NCI-H1105 treated with DMSO at 0.1 percent for 48 hours (cell line): ENCODE data around the gene GBF1.
"Not testable (repeated sequence)": the region's sequence is repeated elsewhere in the genome, so short reads cannot be mapped to it uniquely, and the experiment has no call there.

Experiments
- DNase-seq: peaks from one replicate; lab custom pipeline; 2025; lab: John Stamatoyannopoulos, UW

GBF1 gene

DNA sequence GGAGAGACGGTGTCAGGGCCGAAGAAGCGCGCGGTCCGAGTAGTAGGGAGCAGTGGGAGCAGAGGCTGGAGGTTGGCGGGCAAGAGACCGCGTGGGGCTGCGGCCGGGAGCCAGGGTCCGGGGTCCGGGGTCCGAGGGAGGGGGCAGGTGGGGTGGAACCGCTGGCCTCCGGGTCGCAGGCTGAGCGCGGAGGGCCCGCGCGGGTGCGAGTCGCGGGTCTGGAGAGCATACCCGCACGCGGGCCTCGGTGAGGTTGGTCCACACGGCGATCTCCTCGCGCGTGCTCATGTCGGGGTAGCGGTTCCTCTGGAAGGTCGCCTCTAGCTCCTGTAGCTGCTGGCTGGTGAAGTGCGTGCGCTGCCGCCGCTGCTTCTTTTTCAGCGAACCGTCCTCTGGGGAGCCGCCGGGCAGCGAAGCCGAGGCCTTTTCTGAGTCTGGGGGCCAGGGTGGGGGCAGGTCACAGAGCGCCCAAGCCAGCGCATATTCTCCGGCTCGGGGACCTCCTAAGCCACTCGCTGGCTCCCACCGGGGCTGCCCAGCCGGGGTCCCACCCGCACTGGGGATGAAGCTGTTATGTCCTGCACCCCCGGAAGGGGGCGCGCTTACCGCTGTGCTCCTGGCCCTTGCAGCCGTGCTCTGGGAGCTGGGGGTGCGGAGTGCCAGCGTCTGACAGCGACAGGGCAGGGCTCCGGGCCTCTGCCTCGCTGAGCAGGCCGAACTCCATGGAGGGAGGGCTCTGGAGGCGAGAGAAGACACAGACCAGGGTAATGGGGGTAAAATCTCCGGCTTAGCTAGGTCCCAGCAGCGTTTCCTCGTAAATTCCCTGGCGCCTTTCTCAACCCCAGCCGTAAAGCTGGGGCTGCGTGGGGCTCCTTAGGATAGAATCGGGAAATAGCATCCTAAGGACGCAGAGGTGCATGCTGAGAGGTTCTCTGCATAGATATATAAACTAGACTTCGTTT is 13.7 kb upstream of the GBF1 start:
- peak; percentile 20 for DNase-seq

DNA sequence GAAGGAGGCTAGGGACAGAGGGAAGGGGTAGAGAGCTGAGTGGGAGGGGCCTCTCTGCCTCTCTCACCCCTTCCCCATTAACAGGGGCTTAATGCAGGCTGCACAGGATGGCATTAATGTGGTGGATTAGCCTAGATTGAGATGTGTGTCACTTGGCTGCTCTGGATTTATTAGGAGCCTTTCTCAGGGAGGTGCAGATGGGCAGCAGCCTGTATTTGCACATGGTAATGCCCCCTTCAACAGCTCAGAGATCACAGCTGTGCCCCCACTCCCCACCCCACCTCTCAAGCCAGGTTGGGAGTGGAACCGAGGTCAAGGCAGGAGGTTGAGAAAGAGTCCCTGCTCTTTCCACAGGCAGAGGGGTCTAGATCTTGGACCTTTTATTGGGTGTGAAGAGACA is 11.3 kb upstream of the GBF1 start:
- no peak for DNase-seq

DNA sequence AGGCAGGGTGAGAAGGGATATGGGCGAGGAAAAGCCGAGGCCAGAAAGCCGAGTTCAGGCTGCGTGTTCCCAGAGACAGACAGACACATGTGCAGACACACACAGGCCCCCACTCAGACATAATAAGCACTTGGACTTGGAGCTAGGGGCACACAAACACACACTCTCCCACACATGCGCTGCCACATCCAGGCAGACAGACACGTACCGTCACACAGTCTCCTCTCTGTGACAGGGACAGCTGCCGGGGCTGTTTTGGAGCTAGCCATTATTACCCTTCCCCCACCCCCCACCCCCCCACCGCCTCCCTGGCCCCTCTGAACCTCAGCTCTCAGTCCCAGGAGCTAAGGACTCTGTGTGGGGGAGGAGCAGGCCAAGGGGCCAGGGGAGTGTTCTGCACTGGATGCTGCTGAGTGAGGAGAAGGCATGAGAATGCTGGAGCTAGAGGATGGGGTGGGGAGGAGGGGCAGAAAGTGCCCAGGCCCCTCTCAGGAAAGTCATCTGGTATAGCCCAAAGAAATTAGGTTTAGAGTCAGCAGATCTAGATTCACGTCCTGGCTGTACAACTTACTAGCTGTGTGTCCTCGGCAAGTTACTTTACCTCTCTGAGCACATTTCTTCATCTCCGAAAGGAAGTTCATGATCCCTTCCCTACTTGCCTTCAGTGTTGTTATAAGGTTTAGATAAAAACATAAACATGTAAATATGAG is 10.3 kb upstream of the GBF1 start:
- DNase-seq, result no peak

DNA sequence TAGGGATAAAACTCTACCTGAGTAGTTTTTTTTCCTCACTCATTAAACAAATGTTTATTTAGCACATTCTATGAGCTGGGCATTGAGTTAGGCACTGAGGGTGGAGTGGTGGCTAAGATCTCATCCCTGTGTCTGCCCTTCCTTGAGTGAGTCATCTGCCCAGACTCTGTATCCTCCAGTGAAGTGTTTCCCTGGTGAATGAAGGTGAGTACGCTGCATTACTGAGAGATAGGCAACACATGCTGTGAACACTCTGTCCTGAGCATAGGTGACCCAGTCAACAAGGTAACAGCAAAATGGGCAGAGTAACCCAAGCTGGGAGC is 9.8 kb upstream of the GBF1 start:
- DNase-seq, result no peak

DNA sequence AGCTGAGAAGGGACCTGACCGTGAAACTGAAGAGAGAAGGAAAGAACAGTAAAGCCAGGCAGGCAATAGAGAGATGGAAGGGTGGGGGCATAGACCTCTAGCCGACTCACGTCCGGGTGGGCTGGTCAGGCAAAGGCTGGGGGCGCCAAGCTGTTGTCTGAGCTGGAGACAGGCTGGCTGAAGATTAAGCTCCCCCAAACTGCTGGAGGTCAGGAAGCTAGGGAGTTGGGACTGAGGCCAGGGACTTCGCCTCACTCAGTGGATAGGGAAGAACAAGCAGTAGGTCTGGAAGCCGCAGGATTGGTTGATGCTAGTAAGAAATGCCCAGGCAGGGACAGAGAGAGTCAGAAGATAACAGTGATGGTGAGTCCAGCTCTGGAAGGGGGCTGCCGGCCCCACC is 9.3 kb upstream of the GBF1 start:
- no peak for DNase-seq

DNA sequence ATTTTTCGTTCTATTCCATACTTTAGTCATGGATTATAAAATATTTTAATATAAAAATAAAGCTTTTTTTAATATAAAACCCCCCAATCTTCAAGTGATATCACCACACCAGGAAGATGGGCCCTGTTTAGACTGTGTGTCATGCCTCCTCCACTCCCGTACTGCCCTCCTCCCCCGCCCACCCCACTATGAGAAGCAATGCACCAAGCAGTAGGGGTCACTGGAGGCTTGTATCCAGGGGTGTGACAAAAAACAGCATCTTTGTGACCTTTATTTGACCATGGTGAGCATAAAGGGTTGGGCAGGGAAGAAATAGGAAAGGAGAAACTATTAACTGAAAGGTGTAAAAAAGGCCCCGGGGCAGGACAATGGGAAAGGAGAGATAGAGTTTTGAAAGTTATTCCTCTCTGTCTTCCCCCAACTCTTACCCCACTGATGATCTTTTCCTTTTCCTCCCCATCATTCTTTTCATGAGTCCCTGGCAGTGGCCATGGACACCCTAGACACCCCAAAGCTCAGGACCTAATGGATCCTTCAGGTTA is 7.5 kb upstream of the GBF1 start:
- DNase-seq, result no peak

DNA sequence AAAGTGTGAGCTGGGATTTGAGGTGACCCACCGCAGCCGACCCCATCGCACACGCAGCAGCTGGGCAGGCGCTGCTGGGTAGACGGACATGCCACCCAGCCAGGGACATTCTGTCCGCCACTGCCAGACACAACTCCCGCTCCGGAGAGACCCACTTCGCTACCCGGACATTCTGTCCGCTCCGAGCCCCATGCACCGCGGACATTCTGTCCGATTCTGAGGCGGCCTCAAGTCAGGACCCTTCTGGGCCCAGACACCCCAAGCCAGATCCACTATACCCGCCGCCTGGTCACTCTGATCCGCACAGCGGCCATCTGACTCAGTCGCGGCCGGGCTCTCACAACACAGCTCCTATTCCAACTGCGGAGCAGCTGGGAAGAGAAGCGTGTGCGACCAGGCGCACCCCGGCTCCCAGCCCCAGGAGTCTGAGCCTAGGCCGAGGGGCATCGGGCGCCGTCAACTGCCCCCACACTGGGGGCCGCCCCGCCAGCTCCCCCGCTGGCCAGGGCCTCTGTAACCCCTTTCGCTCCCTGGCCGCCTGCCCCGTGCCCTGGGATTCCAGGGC is 4.8 kb upstream of the GBF1 start:
- no peak for DNase-seq

DNA sequence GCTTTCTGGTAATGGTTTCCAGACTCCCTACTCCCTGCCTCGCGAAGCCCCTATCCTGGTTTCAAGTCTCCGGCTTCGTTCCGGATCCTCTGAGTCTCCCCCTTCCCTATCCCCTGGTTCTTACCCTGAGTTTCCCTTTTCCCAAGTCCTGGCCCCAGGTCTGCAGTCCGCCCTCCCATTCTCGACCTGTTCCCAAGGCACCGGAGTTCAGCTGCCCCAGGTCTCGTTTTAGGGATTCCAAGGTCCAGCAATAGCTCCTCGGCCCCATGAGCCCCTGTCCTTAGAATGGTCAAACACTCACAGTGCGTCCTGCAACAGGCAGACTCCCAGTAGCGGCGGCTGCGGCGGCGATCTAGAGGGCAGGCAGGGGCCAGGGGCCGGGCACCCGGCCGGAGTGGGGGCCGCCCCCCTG is 4.3 kb upstream of the GBF1 start:
- DNase-seq, result no peak

DNA sequence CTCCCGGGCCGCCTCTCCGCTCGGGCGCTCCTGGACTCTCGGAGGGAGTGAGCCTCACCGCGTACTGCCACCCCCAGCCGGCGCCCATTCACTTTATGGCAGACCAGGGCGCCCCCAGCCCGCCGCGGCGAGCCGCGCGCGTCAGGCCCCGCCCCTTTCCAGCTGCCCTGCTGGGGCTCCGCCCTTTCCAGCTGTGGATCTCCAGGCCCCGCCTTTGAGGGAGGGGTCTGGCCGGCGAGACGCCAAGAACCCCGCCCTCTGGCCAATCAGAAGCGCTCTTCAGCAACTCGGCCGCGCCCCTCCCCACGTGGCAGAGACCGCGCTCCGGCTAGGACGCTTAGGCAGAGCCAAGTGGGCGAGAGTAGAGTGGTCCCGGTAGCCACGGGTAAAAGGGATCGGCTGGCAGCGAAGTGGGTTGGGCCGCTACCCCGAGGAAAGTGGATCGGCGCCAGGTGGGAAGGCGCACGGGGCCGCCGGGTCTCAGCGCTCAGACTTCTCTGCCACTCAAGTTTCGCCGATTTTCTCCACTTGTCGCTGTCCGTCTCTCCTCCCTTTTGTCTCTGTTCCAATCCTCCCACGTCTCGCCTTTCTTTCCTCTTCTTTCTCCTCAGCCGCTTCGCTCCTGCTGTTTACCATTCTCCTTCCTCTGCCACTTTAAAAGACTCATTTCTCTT is 3.8 kb upstream of the GBF1 start, which contains the start of gene PITX3:
Gene PITX3, minus strand, starts transcription at position 69 of the 674 bp plus-strand sequence. CDS start 9,432 bp downstream, outside the sequence.
- DNase-seq, result peak; percentile 58

DNA sequence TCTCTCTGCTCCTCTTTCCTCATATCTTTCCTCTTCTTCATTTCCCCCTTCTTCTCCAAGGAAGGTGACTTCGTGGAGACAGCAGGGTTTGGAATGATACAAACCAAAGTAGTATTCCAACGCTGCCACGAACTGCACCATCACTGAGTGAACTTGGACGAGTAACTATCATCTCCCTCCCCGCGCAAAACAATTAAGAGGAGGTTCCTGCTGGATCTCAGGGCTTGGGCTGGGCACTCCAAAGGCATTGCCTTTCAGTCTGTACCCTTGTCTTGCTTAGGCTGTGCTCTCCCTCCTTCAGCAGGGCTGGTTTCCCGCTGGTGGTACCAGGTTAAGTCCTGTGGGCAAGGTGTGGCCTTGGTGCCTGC is 3.2 kb upstream of the GBF1 start:
- DNase-seq, result no peak

DNA sequence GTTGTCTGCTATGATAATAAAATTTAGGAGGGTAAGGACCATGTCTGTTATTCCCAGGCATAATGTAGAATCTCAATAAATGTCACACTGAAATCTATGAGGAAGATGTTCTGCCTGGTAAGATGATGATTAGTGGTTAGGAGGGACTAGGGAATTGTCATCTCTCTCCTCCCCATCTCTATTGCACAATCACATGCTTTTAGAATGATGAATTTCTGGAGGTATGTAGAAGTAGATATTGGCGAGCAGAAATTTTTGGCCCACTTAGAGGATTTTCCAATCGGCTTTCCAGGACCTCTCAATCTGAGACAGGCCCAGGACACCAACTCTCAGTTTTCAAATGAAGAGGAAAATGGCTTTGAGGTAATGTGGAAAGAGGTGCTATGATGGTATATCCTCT is 2.0 kb upstream of the GBF1 start:
- no peak for DNase-seq

DNA sequence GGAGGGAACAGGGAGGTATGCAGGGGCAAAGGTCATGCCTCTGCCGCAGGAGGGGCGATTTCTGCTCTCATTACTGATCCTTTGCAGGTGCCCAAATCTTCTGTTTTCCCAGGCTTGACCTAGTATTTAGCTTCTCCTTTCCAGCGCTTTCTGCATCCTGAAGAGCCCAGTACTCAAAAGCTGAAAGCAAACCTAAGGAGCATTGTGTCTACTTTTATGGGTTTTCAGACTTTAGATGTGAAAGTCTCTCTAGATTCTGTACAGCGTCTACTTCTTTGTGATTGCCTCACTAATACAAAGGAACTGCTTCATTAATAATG is 560 bp downstream of the GBF1 start:
- no peak for DNase-seq

DNA sequence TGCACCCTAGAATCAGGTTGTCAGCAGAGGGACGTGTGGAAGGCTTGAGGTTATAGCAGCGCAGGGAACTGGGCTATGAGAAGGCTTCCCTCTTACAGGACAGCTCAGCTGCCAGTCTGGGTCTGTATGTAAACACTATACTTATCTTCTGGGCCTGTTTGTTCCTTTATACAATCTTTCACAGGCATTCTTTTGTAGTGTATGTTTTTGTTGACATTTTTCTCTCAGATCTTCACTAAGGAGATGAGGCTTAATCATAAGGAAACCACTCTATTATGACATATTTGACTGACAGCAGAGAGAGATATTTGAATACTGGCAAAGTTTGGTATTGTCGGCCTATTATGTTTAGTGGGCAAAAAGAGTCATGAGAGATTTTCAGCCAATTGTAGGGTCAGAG is 929 bp downstream of the GBF1 start:
- no peak for DNase-seq

DNA sequence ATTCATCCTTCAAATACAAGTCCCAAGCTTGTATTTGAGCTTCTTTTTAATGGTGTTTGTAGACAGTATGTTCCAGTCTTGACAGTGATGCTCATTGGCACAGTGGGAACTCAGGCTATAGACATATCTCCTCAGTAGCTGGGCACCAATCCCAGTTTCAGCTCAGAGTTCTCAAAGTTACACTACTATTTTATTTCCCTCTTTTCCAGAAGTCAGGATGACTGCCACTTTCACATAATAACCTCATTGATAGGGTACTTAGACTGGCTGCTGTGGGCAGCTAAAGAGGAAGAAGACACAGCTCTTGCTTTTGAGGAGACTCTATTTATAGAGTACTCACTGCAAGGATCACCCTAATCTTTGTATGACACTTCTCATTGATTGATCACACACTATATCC is 2.4 kb downstream of the GBF1 start:
- no peak for DNase-seq

DNA sequence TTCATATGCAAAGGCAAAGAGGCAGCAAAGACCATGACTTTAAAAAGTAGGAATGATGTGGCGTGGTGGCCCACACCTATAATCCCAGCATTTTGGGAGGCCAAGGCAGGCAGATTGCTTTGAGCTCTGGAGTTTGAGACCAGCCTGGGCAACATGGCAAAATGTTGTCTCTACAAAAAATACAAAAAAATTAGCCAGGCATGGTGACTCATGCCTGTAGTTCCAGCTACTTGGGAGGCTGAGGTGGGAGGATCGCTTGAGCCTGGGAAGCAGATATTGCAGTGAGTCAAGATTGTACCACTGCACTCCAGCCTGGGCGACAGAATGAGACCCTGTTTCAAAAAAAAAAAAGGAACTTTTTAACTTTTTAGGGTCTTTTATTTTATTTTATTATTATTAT is 7.2 kb downstream of the GBF1 start:
- DNase-seq, result not testable (repeated sequence)

DNA sequence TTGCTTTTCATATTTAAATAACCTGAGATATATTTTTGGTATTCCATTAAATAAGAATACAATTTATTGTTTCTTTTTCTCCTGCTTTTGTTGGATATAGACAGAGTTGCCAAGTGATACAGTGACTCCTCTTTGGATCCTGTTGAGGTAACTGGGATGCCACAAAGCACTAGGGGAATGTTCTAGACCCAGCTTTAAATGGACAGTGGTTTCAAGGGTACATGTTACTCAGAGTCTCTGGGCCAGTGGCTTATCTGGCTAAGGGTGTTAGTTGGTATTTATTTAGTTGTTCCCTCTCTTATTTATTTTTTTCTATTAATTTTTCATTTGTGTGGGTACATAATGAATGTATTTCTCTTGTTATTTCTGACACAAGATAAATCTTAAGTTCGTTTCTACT is 9.1 kb downstream of the GBF1 start:
- DNase-seq, result no peak

DNA sequence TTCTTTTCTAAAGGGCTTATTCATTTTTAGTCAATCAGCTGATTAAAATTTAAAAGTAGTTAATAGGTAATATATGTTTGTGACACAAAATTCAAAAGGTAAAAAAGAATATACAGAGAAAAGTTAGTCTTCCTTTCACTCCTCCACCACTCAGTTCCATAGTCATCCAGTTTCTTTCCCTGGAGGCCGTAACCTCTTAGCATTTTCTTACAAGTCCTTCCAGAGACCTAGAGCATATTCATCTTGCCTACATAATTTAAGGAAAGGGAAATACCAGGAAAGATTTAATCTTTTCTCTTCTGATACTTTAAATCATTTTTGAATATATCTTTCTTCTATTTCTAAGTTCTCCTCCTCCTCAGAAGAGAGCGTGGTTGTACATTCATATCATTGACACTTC is 10.1 kb downstream of the GBF1 start:
- no peak for DNase-seq

DNA sequence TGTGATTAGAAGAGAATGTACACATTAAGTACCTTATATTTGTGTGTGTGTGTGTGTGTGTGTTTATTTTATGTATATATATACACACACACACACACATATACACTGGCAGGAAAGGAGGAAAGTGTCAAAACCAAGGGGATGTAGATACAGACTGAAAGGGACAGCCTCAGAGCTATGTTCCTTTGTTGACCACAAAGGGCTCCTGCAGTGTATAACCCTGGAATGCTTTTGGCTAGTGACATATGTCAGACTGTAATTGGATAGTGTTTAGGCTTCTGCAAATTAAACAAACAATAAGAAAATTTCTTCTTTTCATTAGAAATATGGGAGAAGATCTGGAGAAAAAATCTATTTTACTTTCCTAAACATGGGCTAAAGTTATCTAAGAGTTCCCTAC is 15.9 kb downstream of the GBF1 start:
- DNase-seq, result no peak

DNA sequence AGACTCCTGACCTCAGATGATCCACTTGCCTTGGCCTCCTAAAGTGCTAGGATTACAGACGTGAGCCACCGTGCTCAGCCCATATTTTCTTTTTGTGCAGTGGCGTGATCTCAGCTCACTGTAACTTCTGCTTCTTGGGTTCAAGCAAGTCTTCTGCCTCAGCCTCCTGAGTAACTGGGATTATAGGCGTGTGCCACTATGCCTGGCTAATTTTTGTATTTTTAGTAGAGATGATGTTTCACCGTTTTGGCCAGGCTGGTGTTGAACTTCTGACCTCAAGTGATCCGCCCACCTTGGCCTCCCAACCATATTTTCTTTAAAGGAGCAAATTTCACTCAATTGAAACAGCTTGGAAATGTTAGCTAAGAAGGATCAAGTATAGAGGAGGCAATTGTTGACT is 16.5 kb downstream of the GBF1 start:
- DNase-seq, result no peak

DNA sequence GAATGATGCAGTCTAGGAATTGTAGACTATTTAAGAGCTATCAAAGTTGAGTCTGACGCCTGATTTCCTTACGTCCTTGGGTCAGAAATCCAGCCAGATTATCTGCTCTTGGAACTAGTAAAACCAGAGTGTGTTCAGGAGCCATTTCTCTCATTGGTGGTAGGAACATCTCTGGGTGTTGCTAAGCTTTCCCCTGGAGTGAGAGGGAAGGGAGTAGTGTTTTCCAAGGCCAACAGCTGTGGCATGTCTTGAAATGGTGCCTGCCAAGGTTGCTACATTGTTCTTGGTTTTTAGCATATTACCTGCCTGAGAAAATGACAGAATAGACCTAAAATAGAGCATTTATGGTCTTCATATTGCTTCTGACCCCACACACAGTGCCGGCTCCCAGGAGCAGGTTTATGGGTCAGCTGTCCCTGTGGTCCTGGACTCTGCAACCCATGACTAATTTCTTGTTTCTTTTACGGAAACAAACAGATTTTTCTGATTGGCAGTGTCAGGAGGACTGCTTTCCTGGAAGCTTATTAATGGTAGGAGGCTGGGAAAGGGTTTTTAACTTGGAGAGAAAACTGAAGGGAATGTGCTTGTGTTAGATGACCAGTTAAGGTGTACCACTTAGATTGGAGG is 17.5 kb downstream of the GBF1 start:
- DNase-seq, result no peak

DNA sequence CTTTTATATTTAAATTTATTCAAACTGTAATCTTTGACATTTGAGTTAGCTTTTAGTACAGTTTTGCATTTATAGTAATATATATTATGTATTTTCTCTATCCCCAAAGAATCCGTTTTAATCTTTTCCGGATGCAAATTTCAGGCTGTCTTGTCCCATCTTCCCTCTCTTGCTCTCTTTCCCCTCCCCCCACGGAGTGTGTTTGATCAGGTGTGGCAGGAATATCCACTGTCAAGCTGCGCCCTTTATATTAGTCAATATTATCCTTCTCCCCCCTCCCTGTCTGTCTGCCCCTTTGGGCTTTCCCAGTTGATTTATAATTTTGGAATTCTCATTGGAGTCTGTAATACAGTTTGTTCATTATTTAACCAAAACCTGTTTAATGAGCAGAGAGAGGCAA is 19.0 kb downstream of the GBF1 start:
- DNase-seq, result no peak

DNA sequence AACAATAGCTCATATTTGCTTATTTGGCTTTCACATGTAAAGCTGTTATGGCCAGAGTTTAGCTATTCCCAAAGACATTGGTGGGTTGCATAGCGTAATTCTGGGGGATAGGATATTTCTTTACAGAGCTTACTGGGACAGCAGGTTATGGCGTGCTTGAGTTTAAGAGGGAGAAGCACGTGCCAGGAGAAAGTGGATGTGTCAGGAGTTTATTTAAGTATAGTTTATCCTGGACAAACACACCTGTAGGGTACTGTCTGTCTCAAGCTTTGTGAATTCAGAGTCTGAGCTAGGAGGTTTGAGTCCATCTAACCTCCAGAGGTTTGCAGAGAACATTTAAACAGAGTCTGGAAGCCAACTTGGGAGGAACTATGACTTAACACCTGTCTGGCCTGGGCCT is 21.3 kb downstream of the GBF1 start:
- DNase-seq, result no peak
